Stimulated activated naive CD4-positive, alpha-beta T cell (primary cell): ENCODE results near the gene SLC28A3.

Source experiments
- DNase-seq, 6 experiments: peaks; one replicate each; lab custom pipeline; 2025; lab: John Stamatoyannopoulos, UW

Gene SLC28A3

DNA sequence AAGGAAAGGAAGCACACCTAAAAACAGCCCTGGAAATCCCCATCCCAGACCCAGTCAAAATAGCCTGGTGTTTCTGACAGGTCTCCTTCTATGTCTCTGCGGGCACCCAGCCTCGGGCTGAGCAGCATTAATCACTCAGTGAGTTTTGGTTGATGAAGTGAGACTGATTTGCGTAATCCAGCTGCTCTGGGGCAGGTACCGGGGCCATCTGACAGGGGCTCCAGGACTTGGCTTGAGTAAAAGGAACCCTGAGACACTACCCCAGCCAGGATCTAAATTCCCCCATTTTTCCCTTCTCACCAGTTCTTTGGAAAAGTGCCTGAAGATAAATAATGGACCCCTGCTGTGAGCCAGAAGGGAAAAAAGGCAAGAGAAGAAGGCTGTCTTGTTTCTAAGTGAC is 596 bp downstream of the SLC28A3 start:
- no peak for DNase-seq

DNA sequence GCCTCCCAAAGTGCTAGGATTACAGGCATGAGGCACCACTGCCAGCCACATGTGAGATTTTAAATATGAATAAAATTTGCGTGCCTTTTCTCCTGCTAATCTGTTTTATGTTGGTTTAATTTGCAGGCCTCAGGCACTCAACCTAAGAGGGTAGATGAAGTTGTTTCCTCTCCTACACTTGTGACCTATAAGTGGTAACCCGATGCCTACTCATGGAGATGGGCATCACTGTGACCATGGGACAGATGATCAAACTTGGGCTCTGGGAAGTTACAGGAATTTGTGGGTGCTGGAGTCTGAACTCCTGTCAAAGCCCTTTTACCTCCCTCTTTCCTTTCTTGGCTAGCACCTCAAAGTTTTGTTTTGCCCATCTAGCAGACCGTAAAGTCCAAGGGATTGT is 1.1 kb downstream of the SLC28A3 start:
- no peak for DNase-seq

DNA sequence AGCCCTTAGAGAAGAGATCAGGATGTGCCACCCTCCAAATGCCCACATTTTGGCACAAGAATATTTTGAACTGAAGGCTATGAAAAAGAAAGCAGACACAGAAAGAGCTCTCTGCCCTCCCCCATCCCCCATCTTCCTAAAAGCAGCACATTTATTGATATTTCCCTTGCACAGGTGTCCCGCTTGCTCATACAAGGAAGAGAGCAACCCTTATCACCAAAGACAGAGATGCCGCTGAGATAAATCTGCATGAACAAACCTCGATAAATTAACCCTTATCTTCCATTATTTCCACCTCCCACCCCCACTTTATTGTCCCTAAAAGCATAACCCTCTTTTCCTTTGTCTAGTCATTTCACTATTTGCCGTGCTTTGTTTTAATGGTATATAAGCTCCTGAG is 1.8 kb downstream of the SLC28A3 start:
- no peak for DNase-seq

DNA sequence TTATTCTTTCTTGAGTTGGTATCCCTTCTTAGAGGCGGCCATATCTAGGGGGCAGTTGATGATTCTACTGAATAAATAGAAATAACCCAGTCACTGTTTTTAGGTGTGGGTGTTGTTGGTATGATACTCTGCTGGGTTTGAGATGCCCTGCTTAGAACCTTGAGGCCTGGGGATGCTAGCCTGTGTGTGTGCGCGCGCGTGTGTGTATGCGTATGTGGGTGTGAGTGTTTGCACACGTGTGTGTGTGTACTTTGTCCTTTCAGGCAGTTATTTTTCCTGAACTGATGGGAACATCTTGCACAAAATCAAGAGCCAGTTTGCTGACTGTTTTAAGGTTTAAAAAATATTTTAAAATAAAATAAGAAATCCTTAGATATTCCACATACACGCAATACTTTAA is 3.3 kb downstream of the SLC28A3 start:
- DNase-seq = no peak

DNA sequence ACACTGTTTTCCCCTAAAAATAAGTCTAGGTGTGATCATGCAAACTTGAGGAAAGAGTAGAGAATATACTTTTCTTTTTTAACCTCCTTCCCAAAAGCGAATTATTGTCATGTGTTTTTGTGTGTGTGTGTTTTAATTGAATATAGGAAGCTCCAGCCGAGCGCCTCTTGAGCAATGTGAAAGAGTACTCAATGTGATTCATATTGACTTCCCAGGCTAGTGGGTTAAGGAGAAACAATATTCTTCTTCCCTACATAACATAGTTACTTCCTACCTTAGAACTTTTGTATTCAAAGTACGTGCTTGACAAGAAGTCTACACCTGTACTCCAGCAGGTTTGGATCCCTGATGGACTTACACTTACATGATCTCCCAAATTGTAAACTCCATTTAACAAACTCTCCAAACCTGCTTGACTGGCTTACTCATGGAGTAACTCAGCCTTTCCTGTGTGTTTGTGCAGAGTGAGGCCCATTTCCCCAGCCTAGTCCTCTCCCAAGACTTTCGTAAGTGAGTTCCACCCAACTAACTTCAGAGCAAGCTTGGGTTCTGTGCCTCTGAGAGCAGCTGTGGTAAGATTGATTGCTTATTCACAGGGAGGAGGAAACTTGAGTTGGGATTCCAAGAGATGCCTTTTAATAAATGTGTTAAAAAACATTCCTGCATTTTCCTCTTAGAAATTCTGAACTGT is 9.3 kb downstream of the SLC28A3 start:
- no peak for DNase-seq

DNA sequence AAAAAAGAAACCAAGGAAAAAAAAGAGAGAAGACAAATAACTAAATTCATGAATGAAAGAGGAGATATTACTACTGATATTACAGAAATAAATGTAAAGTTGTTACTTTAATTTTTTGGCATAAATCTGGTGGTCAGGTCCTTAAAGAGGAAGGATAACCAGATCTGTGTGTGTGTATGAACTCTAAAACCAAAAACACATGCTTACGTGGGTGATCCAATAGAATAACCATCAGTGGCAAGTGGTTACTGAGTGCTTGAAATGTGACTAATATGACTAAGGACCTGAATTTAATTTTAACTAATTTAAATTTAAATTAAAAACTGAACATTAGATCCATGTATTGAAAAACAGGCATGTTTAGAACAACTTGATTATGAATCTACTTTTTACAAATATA is 10.3 kb downstream of the SLC28A3 start:
- no peak for DNase-seq

DNA sequence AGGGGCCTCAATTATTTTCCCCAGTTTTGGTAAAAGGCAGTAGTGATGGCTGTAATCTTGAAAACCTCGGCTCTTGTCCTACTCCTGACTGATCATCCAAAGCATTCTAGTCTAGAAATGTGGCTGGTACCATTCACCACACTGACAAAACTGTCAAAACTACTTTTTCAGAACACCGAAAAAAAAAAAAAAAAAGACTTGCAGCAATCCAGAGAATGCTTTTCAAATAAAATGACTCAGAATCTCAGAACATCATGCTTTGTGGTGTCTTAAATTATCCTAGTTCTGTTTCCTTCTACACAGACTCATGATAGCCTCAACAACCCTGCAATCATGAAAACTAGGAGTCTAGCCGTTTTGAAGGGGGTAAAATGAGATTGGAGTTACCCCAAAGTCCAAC is 13.4 kb downstream of the SLC28A3 start:
- DNase-seq = no peak

DNA sequence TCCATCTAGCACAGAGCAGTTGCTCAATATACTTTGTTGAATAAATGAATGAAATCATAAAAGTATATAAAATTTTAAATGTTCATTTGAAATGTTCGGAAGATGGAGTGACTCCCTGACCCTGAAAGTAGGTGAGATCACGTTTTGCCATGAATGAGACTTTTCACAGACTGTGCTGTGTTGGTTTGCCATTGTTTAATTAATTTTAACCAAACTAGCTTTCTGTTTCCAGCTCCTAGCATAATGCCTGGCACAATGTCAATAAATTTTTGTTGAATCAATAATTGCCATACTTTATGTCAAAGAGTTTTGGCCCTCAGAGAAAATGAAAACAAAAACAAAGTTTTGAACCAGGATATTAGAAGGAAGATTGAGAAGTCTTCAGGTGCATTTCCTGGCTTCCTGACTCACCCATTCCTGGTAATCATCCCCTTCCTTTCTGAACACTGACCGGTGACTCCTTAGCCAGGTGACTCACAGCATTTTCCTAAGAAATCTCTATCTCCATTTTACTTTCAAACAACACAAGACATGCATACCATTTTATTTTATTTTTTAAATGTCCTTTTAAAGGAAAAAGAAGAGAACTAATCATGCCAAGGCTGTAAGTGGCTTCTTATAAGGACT is 15.1 kb downstream of the SLC28A3 start:
- no peak for DNase-seq

DNA sequence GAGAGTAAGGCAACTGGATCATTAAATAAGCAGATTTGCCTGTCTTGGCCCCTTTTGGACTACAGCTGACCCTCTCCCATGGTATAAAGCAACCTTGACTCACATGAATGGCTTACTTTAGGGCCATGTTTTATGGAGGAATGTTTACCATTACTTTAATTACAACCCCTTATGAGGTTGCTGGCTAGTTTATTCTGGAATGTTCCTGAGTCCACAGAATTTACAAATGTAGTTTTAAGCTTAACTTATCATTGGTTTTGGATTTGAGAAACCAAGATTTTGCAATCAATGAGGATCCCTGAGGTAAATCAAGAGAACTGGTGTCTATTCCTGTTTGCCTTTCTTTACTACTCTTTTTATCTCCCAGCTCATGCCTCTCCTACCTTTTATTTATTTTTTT is 15.7 kb downstream of the SLC28A3 start:
- no peak for DNase-seq

DNA sequence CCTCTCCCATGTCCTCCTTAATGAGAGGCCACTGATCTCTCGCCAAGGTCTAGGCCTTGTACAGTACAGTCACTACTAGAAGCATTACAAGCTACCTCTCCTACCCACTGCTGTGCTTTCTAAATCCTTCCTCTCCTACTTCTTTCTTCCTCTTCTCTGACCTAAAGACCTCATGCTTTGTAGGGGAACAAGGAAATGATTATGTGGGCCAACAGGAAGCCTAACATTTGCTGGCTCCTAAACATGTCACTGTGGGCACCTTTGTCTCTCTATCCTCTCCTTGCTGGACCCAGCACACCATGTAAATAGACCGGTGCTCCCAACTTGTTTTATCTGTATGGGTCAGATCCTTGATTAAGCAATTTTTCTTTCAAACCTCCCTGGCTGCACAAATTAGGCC is 16.7 kb downstream of the SLC28A3 start:
- no peak for DNase-seq

DNA sequence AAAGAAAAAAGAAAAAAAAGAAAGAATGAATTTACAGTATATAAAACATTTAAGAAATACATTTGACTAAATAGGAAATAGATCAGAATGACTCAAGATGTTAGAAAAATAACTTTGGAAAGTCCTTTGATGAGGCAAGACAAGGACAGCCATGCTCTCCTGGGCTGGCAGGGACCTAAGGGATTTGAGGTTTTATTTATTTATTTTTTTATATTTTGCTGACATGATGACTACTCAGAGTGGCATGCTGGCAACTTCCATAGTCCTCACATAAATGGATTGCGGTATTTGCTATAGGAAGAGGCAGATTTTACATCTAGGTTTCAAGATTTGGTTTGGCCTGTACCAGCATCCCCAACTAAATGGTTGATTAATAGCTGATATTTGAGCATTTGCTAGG is 17.7 kb downstream of the SLC28A3 start:
- no peak for DNase-seq

DNA sequence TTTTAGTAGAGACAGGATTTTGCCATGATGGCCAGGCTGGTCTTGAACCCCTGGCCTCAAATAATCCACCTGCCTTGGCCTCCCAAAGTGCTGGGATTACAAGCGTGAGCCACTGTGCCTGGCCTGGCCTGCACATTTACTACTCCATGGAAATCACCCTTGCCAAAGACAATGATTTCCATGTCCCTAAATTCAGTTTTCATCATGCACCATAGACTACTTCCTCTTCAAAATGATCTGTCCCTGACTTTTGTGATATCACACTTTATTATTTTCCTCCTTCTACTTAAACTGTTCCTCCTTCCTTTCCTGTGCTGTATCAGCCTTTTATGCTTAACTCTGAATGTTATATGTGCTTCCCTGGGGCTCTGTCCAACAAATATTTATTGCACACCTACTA is 20.3 kb downstream of the SLC28A3 start:
- no peak for DNase-seq

DNA sequence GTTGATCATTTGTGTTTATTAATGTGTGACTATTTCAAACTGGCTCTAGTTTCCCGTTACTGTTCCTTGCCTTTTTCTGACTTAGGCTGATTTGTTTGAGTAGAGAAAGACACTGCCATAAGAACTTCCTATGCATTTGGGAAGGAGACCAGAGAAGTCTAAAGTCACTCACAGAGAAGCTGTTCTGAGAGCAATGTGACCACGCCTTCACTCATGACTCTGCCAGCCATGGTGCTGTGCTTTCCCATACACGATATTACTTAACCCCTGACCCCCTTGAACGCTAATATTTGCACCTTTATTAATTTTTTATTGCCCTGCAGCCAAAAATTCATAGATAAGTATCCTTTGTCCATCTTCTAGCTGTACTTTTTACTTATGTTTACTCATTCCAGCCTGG is 20.9 kb downstream of the SLC28A3 start:
- DNase-seq = no peak

DNA sequence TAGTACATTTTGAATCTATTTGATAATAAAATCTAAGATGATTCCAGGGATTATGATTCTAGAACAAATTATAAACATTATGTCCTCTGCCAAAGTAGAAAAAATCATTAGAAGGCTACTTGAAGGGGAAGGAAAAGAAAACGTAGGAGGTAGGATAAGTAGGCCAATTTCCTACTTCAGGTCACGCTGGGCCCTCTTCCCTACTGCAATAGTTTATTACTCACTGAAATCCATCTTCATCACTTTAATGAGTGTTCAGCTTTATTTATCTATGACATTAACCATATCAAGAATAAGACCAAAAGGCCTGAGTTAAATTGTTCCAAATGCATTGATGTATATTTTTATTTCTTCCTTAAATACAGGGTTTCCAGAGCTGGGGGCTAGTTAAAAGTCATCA is 21.6 kb downstream of the SLC28A3 start:
- DNase-seq = no peak

DNA sequence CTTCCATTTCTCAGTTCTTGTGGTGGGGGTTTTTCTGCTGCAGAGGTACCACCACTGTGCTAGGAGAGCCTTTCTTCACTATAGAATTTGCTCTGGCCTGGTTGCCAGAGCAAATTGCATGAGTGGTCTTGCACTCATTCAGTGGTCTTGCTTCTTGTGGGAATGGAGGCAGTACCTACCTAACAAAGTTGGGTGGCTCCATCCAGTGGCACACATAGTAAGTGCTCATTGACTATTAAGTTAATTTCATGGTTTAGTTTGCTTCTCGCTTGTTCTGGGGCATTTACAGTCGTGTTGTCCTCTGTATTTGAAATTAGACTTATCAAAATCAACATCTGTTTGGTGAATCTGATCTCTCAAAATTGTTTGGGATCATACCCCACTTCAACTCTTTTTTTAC is 23.0 kb downstream of the SLC28A3 start:
- no peak for DNase-seq

DNA sequence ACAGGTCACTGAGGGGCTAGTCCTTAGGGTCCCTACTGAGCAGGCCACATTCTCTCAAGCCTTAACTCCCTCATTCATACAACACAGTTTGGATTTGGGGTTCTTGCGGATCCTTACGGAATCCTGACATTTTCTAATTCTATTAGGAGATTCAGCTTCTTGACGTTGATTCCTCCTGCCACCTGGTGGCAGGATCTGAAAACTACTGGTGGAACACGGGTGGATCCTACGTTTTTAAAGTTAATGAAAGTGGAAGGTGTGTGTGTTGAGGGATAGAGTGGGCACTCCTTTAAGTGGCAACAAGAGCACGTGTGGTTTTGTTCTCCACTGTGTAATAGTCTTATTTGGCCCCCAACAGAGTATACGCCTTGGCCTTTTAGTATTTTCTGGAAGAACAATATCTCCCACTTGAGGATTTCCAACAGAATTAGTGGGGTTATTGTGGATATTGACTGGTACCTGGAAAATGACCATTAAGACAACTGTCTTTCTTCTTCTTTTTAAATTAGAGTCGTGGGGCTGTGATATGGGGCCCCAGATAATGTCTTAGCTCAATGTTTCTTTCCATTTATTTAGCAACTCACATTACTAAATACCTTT is 25.2 kb downstream of the SLC28A3 start:
- DNase-seq = peak in 5 of 6 experiments; percentile 10 to 39 (median 24)

DNA sequence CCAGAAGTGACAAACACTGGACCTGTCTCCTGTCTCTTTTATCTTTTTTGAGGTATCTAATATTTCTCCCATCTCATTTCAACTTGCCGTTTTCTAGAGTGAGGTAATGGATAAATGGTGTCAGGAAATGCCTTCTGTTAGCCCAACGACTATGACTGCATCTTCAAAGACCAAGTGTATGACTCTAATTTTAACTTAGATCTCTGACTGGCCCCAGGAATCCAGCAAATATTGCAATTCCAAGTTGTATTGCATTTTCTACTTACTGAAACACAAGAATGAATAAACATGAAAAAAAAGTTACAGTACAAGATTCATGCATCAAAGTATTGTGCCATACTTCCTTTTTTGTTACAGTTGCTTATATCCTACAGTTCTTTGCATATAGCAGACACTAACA is 26.3 kb downstream of the SLC28A3 start:
- DNase-seq = no peak

DNA sequence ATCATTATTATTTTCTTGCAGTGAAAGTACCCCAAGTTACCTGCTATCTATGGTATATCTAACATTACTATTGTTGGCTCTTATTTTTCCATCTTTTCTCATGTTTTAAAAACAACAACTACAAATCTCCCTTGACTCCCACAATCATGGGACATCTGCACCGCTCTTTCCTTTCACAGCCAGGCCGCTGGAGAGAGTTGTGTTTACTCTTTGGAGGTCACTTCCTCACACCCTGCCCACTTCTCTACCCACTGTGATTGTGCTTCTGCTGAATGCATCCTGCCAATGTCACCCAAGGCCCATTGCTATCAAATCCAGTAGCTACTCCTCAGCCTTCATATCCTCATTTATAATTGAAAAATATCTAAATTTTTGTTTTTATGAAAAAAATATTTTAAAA is 29.7 kb downstream of the SLC28A3 start:
- no peak for DNase-seq

DNA sequence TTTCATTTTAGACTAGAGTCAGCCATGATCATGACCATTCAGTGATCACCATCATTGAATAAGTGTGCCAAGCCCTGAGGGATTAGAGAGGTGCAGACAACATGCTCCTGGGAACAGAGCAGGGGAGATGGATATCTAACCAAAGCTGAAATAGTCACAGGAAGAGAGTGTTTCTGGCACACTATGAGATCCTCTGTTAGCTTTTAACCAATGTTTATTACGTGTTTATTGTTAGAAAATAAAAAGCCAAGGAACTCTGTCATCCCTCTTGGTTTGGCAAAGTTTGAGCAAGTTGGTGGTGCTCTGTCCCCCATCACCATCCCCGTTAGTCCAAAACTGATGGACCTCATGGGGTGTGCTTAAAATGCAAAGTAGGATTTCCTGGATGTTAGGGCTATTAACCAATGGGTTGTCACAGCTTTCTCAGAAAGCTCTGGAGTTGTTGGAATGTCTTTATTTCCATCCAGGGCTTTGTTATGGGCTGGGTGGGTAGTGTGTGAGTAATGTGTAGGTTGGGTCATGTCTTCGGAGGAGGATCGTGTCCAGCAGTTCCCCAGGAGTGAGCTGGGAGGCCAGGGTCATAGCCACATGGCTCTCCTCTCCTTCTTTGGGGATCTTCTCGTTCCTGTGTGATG is 34.9 kb downstream of the SLC28A3 start:
- no peak for DNase-seq

DNA sequence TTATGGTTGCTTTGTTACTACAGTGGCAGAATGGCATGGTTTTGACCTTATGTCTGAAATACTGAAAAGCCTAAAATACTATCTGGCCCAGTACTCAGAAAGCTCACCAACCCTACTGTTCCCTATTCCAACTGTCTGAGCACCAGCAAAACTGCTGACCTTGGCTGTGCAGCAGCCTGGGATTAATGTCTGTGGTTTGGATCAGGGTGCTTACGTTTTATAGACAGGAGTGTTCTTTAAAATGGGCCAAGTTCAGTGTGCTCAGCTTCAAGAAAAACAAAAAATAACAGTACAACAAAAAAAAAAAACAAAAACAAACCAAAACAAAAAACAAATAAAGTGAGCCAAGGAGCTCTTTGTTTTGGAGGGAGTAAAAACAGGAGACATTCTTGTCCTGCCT is 36.4 kb downstream of the SLC28A3 start:
- no peak for DNase-seq

DNA sequence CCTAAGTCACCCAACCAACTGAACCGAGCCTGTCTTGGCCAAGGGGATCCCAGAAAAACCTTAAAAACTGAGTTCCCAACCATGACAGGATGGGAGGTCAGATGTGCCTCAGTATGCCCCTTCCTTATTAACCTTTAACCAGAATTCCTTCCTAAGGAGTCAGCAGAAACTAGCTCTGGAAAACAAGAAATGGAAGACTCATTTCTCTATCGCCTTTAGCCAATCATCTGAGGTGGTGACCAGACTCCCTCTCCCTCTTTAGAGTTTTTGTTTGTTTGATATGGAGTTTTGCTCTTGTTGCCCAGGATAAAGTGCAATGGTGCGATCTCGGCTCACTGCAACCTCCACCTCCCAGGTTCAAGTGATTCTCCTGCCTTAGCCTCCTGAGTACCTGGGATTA is 37.5 kb downstream of the SLC28A3 start:
- DNase-seq = no peak

DNA sequence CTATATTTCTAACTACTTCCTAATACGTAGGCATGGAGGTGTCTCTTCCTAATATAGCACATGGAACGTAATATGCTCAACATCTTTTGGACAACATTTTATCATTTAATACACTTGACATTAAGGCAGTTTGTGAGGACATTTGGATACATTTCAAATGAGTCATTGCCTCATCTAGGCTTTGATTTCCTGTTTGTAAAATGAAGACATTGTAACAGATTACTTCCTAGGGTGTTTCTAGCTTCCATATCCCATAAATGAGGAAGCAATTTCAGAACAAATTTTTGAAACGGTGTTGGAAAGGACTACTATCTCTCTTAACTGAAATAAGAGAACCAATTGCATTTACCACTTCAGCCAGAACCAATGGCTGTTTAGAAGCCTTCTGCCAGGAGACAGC is 38.7 kb downstream of the SLC28A3 start:
- DNase-seq = no peak

DNA sequence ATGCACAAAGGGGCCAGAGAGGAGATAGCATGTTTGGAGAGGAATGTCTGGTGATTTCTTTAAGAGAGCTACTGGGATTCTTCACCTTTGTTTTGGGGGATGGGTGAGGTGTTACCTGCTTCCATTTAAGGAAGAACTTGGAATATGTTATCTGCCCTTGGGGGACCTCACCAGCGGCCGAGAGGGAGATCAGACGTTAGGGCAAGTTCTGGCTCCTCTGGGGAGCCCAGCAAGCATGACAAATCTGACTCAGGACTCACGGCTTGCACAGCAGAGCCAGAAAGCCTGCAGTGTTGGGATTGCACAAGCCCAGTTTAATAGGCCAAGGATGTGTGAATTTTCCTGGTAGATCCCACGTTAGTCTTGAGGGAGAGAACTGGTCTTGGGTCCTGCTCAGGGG is 40.3 kb downstream of the SLC28A3 start:
- DNase-seq = no peak
